ENCODE results near the gene LPAR1.

The LPAR1 gene

GRCh38 chr9:111020594-111020993 lies 17.7 kb downstream of the LPAR1 start:
- no peak overlapping the region for H3K4me3 ChIP-seq
- DNase-seq (ENCODE audit: low spot score): no peak
- no peak overlapping the region for H3K27ac ChIP-seq
- TF ChIP-seq CTCF (IDR thresholded peaks at IDR 0.05): no peak

- Histone ChIP-seq H3K4me3 (no peak overlapping the region), H3K27ac (no peak overlapping the region)
- no peak for DNase-seq (ENCODE audit: low spot score)
- no peak for TF ChIP-seq CTCF (IDR thresholded peaks at IDR 0.05)
These were observed 21.7 kb downstream of the LPAR1 start for GRCh38 chr9:111016426-111017045.

GRCh38 chr9:111016016-111016415 lies 22.3 kb downstream of the LPAR1 start:
- H3K27ac ChIP-seq: no peak overlapping the region
- no peak for TF ChIP-seq CTCF (IDR thresholded peaks at IDR 0.05)
- H3K4me3 ChIP-seq: no peak overlapping the region
- DNase-seq (ENCODE audit: low spot score): no peak

GRCh38 chr9:111013707-111014106 lies 24.6 kb downstream of the LPAR1 start:
- no peak overlapping the region for H3K4me3 ChIP-seq
- H3K27ac ChIP-seq: no peak overlapping the region
- no peak for TF ChIP-seq CTCF (IDR thresholded peaks at IDR 0.05)
- DNase-seq (ENCODE audit: low spot score): no peak

- DNase-seq (ENCODE audit: low spot score): no peak
- no peak for TF ChIP-seq CTCF (IDR thresholded peaks at IDR 0.05)
- Histone ChIP-seq H3K27ac (no peak overlapping the region), H3K4me3 (no peak overlapping the region)
These were observed 25.0 kb downstream of the LPAR1 start for GRCh38 chr9:111013250-111013649.

GRCh38 chr9:111008158-111009075 lies 29.9 kb downstream of the LPAR1 start:
- H3K27ac ChIP-seq: no peak overlapping the region
- DNase-seq (ENCODE audit: low spot score): no peak

More at GRCh38 chr9:111008158-111009075, 29.9 kb downstream of the LPAR1 start:
- TF ChIP-seq CTCF (IDR thresholded peaks at IDR 0.05): no peak
- H3K4me3 ChIP-seq: no peak overlapping the region

Data from coronary artery (tissue), 2 donors.